Amniotic stem cell (primary cell): ENCODE measurements around the gene TMEM209.
"Not testable (repeated sequence)": the region's sequence is repeated elsewhere in the genome, so short reads cannot be mapped to it uniquely, and the experiment has no call there.

ENCODE experiments used
- DNase-seq: peaks from one replicate; lab custom pipeline; 2025; lab: John Stamatoyannopoulos, UW

TMEM209 gene

GRCh38 chr7:130162196-130162595 is 43.0 kb downstream of the TMEM209 start:
- no peak for DNase-seq

DNA sequence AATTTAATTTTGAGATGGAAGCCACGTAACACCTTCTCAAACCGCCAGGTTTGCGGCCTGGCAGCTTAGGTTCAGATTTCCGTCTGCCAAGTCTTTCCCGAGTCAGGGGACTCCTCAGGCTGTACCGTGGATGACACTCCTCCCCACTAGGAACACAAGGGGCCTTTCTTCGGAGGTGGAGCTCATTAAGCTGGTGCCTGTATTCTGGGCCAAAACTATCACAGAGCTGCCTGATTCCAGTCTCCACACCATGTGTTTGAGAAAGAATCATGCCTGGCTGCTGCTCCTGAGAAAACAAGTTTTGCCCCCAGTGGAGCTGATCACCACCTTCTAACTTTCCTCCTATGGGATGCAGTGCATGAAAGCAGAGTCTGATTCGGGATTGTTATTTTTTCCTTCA is 44.8 kb downstream of the TMEM209 start:
- no peak for DNase-seq

DNA sequence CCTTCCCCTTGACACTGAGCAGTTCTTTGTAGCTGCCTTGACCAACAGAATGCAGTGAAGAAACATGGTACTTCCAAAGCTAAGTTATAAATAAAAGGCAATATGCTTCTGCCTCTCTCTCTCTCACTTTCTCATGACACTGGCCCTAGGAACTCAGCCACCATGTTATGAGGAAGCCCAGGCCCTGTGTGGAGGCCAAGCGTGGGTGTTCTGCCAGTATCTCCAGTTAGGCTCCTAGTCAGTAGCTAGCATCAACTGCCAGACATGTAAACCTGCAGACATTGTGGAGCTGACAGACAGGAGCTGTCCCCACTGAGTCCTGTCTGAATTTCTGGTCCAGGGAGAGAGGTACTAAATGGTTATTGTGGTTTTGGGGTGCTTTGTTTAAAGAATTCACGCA is 45.2 kb downstream of the TMEM209 start:
- no peak for DNase-seq

- DNase-seq: no peak
Observed at GRCh38 chr7:130157700-130158099, 47.5 kb downstream of the TMEM209 start.

- DNase-seq: no peak
Observed at GRCh38 chr7:130156140-130156539, 49.1 kb downstream of the TMEM209 start.

DNA sequence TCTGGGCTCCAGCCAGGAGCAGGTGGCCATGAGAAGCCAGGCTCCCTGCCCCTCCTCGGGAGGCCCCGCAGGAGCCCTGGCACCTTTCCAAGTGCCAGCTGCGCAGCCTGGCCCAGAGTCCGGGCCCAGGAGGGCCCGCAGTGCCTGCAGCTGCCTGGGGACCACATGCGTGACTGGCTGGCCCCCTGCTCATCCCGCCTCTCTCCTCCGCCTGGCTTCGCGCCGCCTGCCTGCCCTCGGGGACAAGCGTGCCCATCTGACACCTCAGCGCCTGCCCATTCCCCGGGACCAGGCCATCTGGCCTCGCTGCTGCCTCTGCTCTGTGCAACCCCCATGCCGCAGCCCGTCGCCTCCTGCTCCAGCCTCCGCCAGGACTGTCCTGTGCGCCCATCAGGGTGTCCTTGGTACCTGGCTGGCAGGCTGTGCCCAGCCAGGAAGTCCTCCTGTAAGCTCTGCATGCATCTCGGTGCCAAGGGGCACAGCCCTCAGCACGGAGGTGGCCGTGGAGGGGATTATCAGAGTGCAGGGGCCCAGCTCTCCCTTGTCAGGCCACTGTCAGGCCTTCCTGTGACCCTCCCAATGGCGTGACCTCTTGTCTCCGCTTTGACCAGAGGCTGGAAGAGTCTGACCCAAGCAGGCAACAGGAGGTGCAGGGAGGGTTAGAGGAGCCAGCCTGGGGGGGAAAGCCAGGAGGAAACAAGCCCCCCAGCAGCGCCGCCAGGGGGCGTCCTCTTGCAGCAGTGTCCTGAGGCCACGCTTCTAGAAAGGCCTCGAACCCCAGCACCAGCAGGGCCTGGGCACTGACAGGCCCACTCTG is 50.5 kb downstream of the TMEM209 start:
- no peak for DNase-seq

DNA sequence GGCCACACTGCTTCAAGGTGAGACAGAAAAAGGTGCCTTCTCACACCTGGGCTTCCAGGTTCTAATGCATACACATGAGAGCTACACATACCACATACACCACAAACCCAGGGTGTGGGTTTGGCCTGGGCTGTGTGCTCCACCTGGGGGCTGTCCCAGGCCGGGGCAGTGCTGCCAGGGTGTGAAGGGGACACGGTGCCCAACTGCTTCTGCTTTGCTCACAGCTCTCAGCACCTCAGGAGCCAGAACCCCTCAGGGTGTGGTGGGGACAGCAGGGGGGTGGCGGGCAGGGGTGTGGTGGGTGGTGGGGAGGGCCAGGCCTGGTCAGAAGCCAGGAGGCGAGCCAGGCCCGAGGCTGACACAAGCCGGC is 51.1 kb downstream of the TMEM209 start:
- no peak for DNase-seq

DNA sequence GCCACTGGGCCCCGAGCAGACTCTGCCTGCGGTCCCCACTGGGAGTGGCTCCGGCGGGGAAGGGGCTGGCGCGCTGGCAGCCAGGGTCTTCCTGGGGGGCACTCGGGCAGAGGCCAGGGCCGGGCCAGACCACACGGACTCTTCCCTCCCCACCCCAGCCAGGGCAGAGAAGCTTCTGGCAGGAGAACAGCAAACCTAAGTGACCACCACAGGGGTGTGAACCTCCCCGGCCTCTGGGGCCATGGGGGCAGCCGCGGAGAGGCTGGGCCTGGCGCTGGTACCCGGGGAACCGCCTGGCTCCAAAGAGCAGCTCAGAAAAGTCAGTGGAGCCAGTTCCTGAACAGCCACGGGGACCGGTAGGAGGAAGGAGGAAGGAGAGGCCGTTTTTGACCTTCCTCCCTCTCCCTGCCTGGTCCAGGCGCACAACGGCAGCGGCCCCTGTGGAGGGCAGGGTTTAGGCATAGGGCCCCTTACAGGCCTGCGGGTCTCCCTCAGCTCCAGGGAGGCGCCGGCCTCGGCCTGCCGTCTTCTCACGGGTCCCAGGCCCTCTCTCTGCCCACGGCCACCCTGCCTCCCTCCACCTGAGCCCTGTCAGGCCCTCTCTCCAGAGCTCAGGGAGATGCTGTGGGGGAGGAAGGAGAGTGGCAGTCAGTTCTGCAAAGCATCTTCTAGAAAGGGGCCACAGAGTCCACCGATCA is 51.8 kb downstream of the TMEM209 start:
- DNase-seq: no peak

GRCh38 chr7:130152493-130153210 is 52.6 kb downstream of the TMEM209 start:
- DNase-seq: no peak

DNA sequence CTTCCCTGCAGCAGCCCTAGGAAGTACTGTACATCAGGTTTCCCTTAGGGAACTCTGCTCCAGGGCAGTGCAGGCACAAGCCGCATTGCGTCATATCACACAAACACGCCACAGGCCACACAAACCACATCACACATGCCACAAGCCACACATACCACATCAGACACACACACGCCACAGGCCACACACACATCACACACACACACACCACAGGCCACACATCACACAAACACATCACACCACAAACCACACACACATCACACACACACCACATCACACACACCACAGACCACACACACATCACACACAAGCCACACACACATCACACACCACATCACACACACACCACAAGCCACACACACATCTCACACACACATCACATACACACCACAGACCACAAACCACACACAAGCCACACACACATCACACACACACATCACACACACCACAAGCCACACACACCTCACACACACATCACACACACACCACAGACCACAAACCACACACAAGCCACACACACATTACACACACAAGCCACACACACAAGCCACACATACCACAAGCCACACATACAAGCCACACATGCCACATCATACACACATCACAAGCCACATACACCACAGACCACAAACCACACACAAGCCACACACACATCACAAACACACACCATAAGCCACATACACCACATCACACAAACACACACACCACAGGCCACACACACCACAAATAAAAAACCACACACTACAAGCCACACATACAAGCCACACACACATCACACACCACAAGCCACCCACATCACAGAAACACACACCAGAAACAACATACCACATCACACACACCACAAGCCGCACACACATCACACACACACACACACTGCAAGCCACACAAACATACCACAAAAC is 53.4 kb downstream of the TMEM209 start:
- DNase-seq: no peak

- no peak for DNase-seq
Observed at GRCh38 chr7:130150587-130150986, 54.6 kb downstream of the TMEM209 start.

GRCh38 chr7:130149281-130150139 is 55.7 kb downstream of the TMEM209 start:
- DNase-seq: no peak

GRCh38 chr7:130148561-130148960 is 56.6 kb downstream of the TMEM209 start:
- no peak for DNase-seq

GRCh38 chr7:130147710-130148325 is 57.4 kb downstream of the TMEM209 start:
- DNase-seq: no peak

DNA sequence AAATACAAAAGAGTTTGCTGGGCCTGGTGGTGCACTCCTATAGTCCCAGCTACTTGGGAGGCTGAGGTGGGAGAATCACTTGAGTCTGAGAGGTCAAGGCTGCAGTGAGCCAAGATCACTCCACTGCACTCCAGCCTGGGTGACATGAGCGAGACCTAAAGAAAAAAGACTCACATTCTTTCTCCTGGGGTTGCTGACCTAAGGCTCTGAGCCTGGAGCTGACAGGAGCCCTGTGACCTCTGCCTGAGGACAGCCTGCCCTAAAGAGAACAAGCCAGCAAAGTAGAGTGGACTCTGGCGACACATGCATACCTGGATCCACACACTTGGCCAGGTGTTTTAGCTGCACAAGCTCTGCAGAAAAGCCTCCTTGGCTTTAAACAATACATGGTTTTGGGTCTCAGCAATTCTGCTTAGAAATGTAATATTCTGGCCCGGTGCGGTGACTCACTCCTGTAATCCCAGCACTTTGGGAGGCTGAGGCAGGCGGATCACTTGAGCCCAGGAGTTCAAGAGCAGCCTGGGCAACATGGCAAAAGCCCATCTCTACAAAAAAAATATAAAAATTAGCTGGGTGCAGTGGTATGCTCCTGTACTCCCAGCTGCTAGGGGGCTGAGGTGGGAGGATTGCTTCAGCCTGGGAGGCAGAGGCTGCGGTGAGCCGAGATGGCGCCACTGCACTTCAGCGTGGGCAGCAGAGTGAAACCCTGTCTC is 58.4 kb downstream of the TMEM209 start:
- no peak for DNase-seq

- not testable (repeated sequence) for DNase-seq
Observed at GRCh38 chr7:130146142-130146541, 59.1 kb downstream of the TMEM209 start.

- no peak for DNase-seq
Observed at GRCh38 chr7:130145424-130146100, 59.6 kb downstream of the TMEM209 start.

DNA sequence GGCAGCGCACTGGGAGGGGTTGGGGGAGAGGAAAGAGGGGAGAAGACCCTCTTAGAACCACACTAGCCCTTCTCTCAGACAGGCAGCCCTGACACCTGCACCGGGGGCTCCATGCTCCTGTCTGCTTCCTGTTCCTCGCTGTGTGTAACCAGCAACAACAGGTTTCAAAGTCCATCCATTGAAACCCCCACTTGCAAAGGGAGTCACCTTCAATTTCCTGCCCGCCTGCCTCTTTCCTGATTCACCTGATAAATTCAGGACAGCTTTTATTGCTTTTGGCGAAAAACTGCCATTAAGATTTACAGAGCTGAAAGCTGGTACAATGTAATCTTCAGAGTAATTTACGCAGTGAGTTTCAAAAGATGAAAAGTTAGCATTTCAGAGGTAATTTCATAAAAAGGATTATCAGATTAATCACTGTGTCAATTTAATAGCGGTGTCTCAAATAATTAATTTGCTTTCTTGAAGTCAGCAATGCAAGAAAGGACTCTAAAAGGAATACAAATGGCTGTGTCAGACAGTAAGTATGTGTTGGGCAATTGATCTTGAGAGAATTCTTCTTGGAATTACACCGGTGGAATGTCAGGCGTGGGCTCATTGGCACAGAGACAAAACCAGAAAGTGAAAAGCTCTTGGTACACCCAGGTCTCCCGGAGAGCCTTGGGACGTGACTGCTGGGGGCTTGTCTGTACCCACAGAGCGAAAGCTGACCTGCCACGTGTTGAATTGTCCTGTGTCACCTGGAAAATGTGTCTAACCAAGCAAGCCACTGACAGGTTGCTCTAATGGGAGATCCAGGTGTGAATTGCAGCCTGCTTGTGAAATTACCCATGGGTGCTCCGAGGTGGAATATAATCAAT is 60.7 kb downstream of the TMEM209 start:
- DNase-seq: no peak
